ENCODE measurements around the gene MAMLD1. TPM values are rescaled to one million over a fixed set of nuclear protein-coding genes. Genes with fewer than 3 reads are reported as not detected.

Gene MAMLD1
- total RNA-seq, 1 donor from 2014 or later: 0.94 TPM

GRCh38 chrX:150460063-150460462 lies 96.9 kb downstream of the MAMLD1 start:
- DNase-seq: no peak

- DNase-seq: no peak
Measured at GRCh38 chrX:150460781-150461180, 97.7 kb downstream of the MAMLD1 start.

- no peak for DNase-seq
Measured at GRCh38 chrX:150463566-150463965, 100.4 kb downstream of the MAMLD1 start.

- no peak for DNase-seq
Measured at GRCh38 chrX:150464001-150464400, 100.9 kb downstream of the MAMLD1 start.

- DNase-seq: no peak
Measured at GRCh38 chrX:150465326-150465725, 102.2 kb downstream of the MAMLD1 start.

- DNase-seq: no peak
Measured at GRCh38 chrX:150465881-150466775, 103.0 kb downstream of the MAMLD1 start.

GRCh38 chrX:150472306-150472705 lies 109.2 kb downstream of the MAMLD1 start:
- no peak for DNase-seq

GRCh38 chrX:150473371-150473770 lies 110.3 kb downstream of the MAMLD1 start:
- no peak for DNase-seq

GRCh38 chrX:150475461-150475860 lies 112.3 kb downstream of the MAMLD1 start:
- no peak for DNase-seq

GRCh38 chrX:150476164-150476699 lies 113.1 kb downstream of the MAMLD1 start:
- no peak for DNase-seq

GRCh38 chrX:150477371-150477770 lies 114.3 kb downstream of the MAMLD1 start:
- DNase-seq: no peak

GRCh38 chrX:150478496-150479492 lies 115.7 kb downstream of the MAMLD1 start:
- DNase-seq: no peak

- no peak for DNase-seq
Measured at GRCh38 chrX:150482537-150483206, 119.6 kb downstream of the MAMLD1 start.

- DNase-seq: no peak
Measured at GRCh38 chrX:150483356-150483985, 120.4 kb downstream of the MAMLD1 start.

- peak; percentile 13 for DNase-seq
Measured at GRCh38 chrX:150486011-150486410, 122.9 kb downstream of the MAMLD1 start.

- DNase-seq: no peak
Measured at GRCh38 chrX:150487369-150488094, 124.4 kb downstream of the MAMLD1 start.

GRCh38 chrX:150489359-150490015 lies 126.4 kb downstream of the MAMLD1 start:
- DNase-seq: no peak

- DNase-seq: no peak
Measured at GRCh38 chrX:150495496-150495895, 132.4 kb downstream of the MAMLD1 start.

GRCh38 chrX:150499240-150499639 lies 136.1 kb downstream of the MAMLD1 start:
- no peak for DNase-seq

- no peak for DNase-seq
Measured at GRCh38 chrX:150502091-150502490, 139.0 kb downstream of the MAMLD1 start.

Data from occipital lobe (tissue), 2 donors.